ENCODE measurements around the gene CRELD1. TPM values are rescaled to one million over a fixed set of nuclear protein-coding genes. Genes with fewer than 3 reads are reported as not detected.
"Not testable (repeated sequence)": the region's sequence is repeated elsewhere in the genome, so short reads cannot be mapped to it uniquely, and the experiment has no call there.

Gene CRELD1
- total and polyA plus RNA-seq, 2 donors from 2014 or later, result 43.2 to 56.7 TPM

DNA sequence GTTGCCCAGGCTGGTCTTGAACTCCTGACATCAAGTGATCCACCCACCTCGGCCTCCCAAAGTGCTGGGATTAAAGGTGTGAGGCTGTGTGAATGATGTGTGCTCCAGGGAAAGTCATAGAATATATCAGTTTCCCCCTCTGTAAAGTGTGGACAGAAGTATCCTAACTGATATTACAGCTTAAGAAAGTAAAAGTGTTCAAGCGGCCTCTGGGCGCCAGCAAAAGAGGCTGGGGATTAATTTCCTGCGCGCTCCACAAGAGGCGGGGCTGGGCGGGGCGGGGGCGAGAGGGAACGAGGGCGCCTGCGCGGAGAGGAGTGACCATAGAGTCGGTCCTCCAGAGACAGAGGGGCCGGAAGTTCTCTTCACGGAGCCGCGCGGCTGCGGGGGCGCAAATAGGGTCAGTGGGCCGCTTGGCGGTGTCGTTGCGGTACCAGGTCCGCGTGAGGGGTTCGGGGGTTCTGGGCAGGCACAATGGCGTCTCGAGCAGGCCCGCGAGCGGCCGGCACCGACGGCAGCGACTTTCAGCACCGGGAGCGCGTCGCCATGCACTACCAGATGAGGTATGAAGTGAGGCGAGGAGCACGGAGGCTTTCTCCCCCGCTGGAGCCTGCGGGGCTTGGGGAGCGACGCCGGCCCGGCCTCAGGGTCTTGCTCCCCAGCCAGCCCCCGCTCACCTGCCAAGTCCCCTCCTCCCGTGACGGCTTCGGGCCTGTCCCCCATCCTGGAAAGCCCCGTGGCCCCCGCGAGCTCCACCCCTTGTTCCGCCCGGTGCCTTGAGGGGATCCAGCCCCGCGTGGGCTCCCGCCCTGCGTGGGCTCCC is 43.2 kb upstream of the CRELD1 start, which contains the start of gene JAGN1:
Gene JAGN1, plus strand, starts transcription at position 362 of the 823 bp plus-strand sequence. Its CDS starts 113 bp downstream, at position 475.
- intact Hi-C loops (cut with DNase I), result no loop called here
- TF ChIP-seq, protein P1, sequence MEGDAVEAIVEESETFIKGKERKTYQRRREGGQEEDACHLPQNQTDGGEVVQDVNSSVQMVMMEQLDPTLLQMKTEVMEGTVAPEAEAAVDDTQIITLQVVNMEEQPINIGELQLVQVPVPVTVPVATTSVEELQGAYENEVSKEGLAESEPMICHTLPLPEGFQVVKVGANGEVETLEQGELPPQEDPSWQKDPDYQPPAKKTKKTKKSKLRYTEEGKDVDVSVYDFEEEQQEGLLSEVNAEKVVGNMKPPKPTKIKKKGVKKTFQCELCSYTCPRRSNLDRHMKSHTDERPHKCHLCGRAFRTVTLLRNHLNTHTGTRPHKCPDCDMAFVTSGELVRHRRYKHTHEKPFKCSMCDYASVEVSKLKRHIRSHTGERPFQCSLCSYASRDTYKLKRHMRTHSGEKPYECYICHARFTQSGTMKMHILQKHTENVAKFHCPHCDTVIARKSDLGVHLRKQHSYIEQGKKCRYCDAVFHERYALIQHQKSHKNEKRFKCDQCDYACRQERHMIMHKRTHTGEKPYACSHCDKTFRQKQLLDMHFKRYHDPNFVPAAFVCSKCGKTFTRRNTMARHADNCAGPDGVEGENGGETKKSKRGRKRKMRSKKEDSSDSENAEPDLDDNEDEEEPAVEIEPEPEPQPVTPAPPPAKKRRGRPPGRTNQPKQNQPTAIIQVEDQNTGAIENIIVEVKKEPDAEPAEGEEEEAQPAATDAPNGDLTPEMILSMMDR (IDR thresholded peaks at IDR 0.05; ENCODE audit: borderline replicate concordance, extremely low read depth, insufficient read depth), result no peak
- FAIRE-seq, result no peak

DNA sequence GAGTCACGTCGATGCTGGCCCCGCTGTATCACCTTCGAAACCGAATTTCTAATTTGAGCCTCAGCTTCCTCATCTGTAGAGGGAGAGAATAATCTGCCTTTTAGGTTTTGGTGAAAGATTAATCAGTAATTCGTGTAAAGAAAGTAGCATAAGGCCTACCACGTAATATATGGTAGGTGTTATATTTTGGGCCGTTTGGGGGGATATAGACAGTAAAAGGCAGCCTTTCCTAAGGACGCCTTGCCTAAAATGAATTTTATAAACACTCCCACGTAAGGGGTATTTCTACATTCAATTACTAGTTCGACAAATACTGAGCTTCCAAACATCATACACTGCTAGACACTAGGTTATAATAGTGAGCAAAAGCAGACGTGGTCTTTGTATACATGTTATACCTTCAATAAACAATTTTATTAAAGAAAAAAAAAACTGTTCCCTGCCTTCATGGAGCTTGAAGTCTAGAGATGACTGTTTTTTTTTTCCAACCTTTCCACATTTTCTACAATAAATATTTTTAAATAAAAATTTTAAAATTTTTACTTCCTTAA is 42.5 kb upstream of the CRELD1 start:
- no peak for FAIRE-seq
- peak overlapping the region; percentile 97 for H3K27ac ChIP-seq (ENCODE audit: low read depth in 2 of 2, low read length in 2 of 2)
- H3K36me3 ChIP-seq (ENCODE audit: control insufficient read depth in 2 of 3, insufficient read depth in 3 of 3, low read length in 3 of 3), result peaks cover 0 to 11% (median 8%) of the 10 kb centered on the region in 3 donors
- H3K9me3 ChIP-seq (ENCODE audit: control insufficient read depth in 2 of 3, insufficient read depth in 1 of 3, low read length in 3 of 3), result no peaks in the 10 kb centered on the region
- H3K4me3 ChIP-seq (ENCODE audit: low read length in 3 of 3), result peak overlapping the region; percentile 71 to 91 (median 78)
- H3K9ac ChIP-seq (ENCODE audit: low read length in 3 of 3), result peak overlapping the region; percentile 71 to 94 (median 86)
- intact Hi-C loops (cut with DNase I), result no loop called here
- H3K4me1 ChIP-seq (ENCODE audit: control insufficient read depth in 2 of 3, insufficient read depth in 2 of 3, low read depth in 1 of 3, low read length in 3 of 3), result peaks cover 0 to 15% (median 9%) of the 10 kb centered on the region in 3 donors
- TF ChIP-seq, protein P1 (IDR thresholded peaks at IDR 0.05; ENCODE audit: borderline replicate concordance, extremely low read depth, insufficient read depth), result no peak
- H3K27me3 ChIP-seq (ENCODE audit: control insufficient read depth, insufficient read depth, low read length), result no peaks in the 10 kb centered on the region
- no peak for DNase-seq

More for the DNA sequence above, 43.2 kb upstream of the CRELD1 start, which contains the start of gene JAGN1:
- Histone ChIP-seq H3K9me3 (ENCODE audit: control insufficient read depth in 2 of 3, insufficient read depth in 1 of 3, low read length in 3 of 3) (no peaks in the 10 kb centered on the region), H3K4me3 (ENCODE audit: low read length in 3 of 3) (peak within 1 kb of the TSS; percentile 78 to 91 (median 79)), H3K9ac (ENCODE audit: low read length in 3 of 3) (peak within 1 kb of the TSS; percentile 71 to 94 (median 86)), H3K36me3 (ENCODE audit: control insufficient read depth in 2 of 3, insufficient read depth in 3 of 3, low read length in 3 of 3) (peaks cover 0 to 11% (median 8%) of the 10 kb centered on the region in 3 donors), H3K4me1 (ENCODE audit: control insufficient read depth in 2 of 3, insufficient read depth in 2 of 3, low read depth in 1 of 3, low read length in 3 of 3) (peaks cover 0 to 13% (median 9%) of the 10 kb centered on the region in 3 donors), H3K27me3 (ENCODE audit: control insufficient read depth, insufficient read depth, low read length) (no peaks in the 10 kb centered on the region), H3K27ac (ENCODE audit: low read depth in 2 of 2, low read length in 2 of 2) (peak within 1 kb of the TSS; percentile 97)
- DNase-seq, result peak; percentile 94 to 96 (median 95)

DNA sequence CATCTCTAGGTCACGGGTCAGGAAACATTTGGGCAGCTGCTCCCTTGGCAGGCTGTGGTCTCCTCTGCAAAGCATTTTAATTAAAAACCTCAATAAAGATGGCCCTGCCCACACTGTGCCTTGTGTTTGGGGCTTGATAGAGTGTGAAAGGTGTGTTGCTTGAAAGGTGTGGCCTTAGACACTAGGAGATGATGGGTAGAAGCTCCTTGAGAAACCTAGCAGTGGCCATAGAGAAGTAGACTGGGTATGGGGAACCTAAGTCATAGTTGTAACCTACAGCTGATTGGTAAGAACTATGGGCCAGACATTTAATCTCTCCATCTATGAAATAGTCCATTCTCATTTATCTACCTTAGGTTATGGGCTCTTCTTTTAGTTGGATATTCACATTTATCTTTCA is 39.9 kb upstream of the CRELD1 start:
- no peaks in the 10 kb centered on the region for H3K27me3 ChIP-seq (ENCODE audit: control insufficient read depth, insufficient read depth, low read length)
- FAIRE-seq (no peak), DNase-seq (no peak)
- H3K9ac ChIP-seq (ENCODE audit: low read length in 3 of 3), result no peak overlapping the region
- peaks cover 6 to 40% (median 24%) of the 10 kb centered on the region in 3 donors for H3K4me1 ChIP-seq (ENCODE audit: control insufficient read depth in 2 of 3, insufficient read depth in 2 of 3, low read depth in 1 of 3, low read length in 3 of 3)
- TF ChIP-seq, protein P1 (IDR thresholded peaks at IDR 0.05; ENCODE audit: borderline replicate concordance, extremely low read depth, insufficient read depth), result no peak
- H3K36me3 ChIP-seq (ENCODE audit: control insufficient read depth in 2 of 3, insufficient read depth in 3 of 3, low read length in 3 of 3), result peaks cover 0 to 11% (median 8%) of the 10 kb centered on the region in 3 donors
- no peak overlapping the region for H3K27ac ChIP-seq (ENCODE audit: low read depth in 2 of 2, low read length in 2 of 2)
- no peaks in the 10 kb centered on the region for H3K9me3 ChIP-seq (ENCODE audit: control insufficient read depth in 2 of 3, insufficient read depth in 1 of 3, low read length in 3 of 3)
- no peak overlapping the region for H3K4me3 ChIP-seq (ENCODE audit: low read length in 3 of 3)
- intact Hi-C loops (cut with DNase I), result no loop called here

DNA sequence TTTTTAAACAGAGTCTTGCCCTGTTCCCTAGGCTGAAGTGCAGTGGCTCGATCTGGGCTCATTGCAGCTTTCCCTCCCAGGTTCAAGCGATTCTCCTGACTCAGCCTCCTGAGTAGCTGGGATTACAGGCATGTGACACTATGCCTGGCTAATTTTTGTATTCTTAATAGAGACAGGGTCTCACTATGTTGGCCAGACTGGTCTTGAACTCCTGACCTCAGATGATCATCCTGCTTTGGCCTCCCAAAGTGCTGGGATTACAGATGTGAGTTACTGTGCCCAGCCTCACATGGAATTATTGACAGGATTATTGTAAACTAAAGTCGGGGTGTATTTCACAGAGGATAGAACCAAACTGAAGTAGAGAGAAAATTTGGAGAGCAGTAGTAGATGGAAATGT is 37.9 kb upstream of the CRELD1 start:
- H3K27ac ChIP-seq (ENCODE audit: low read depth in 2 of 2, low read length in 2 of 2); DNase-seq; H3K9ac ChIP-seq (ENCODE audit: low read length in 3 of 3); FAIRE-seq; H3K4me3 ChIP-seq (ENCODE audit: low read length in 3 of 3); intact Hi-C loops (cut with DNase I); H3K27me3 ChIP-seq (ENCODE audit: control insufficient read depth, insufficient read depth, low read length); H3K9me3 ChIP-seq (ENCODE audit: control insufficient read depth in 2 of 3, insufficient read depth in 1 of 3, low read length in 3 of 3): not testable (repeated sequence)
- H3K36me3 ChIP-seq (ENCODE audit: control insufficient read depth in 2 of 3, insufficient read depth in 3 of 3, low read length in 3 of 3), result peaks cover 0 to 11% (median 8%) of the 10 kb centered on the region in 3 donors
- H3K4me1 ChIP-seq (ENCODE audit: control insufficient read depth in 2 of 3, insufficient read depth in 2 of 3, low read depth in 1 of 3, low read length in 3 of 3), result peaks cover 6 to 41% (median 28%) of the 10 kb centered on the region in 3 donors

DNA sequence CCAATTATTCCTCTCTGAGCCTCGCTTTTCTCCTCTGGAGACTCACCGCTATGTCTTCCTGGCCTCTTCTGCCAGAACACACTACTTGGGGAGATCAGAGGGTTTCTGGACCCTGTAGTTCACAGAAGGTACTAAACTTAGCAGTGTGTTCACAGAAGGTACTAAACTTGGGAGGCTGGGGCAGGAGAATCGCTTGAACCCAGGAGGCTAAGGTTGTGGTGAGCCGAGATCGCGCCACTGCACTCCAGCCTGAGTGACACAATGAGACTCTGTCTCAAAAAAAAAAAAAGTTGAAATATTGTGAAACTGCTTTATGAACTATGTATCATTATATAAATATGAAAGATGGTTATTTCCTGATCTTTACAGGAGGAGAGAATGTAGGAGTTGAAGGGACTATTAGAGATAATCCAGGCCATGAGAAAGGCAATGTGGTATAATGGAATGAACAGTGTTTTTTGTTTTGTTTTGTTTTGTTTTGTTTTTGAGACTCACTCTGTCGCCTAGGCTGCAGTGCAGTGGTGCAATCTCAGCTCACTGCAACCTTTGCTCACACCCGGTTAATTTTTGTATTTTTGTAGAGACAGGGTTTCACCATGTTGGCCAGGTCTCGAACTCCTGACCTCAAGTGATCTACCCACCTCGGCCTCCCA is 36.8 kb upstream of the CRELD1 start:
- FAIRE-seq; H3K27me3 ChIP-seq (ENCODE audit: control insufficient read depth, insufficient read depth, low read length); H3K4me3 ChIP-seq (ENCODE audit: low read length in 3 of 3); intact Hi-C loops (cut with DNase I); H3K9ac ChIP-seq (ENCODE audit: low read length in 3 of 3); H3K9me3 ChIP-seq (ENCODE audit: control insufficient read depth in 2 of 3, insufficient read depth in 1 of 3, low read length in 3 of 3); DNase-seq: not testable (repeated sequence)
- peaks cover 6 to 41% (median 28%) of the 10 kb centered on the region in 3 donors for H3K4me1 ChIP-seq (ENCODE audit: control insufficient read depth in 2 of 3, insufficient read depth in 2 of 3, low read depth in 1 of 3, low read length in 3 of 3)
- H3K36me3 ChIP-seq (ENCODE audit: control insufficient read depth in 2 of 3, insufficient read depth in 3 of 3, low read length in 3 of 3), result peaks cover 0 to 11% (median 8%) of the 10 kb centered on the region in 3 donors
- H3K27ac ChIP-seq (ENCODE audit: low read depth in 2 of 2, low read length in 2 of 2), result peak overlapping the region in 1 of 2 donors; percentile 90

All from kidney (tissue), 14 donors.